Upper lobe of left lung (tissue), 6 donors: ENCODE results near the gene FNDC5. TPM values are rescaled to one million over a fixed set of nuclear protein-coding genes. Genes with fewer than 3 reads are reported as not detected.

ENCODE experiments used
- ATAC-seq, 2 donors: fragments of 200-7000 bp; cut with Tn5 transposase; one replicate each; pipeline ENCODE4 v1.9.1; 2022; ENCODE audit warnings: mild to moderate bottlenecking in 2 of 2, moderate library complexity in 2 of 2; ENCODE audit not compliant: low FRiP score in 2 of 2
- DNase-seq, 2 donors: peaks; one replicate each; pipeline ENCODE4 v3.0.0-alpha.2; 2019 to 2020
- H3K27ac ChIP-seq, 4 donors: fragments of 200-600 bp; sonication (generic); one replicate each; pipeline ENCODE4 v1.5.1; 2016 to 2019
- H3K27me3 ChIP-seq, 4 donors: fragments of 200-600 bp; sonication (generic); one replicate each; pipeline ENCODE4 v1.5.1; 2017 to 2019
- H3K36me3 ChIP-seq, 4 donors: fragments of 200-600 bp; sonication (generic); one replicate each; pipeline ENCODE4 v1.5.1; 2016 to 2019
- H3K4me1 ChIP-seq, 4 donors: fragments of 200-600 bp; sonication (generic); one replicate each; pipeline ENCODE4 v1.5.1; 2018 to 2019
- H3K4me3 ChIP-seq, 4 donors: fragments of 200-600 bp; sonication (generic); one replicate each; pipeline ENCODE4 v1.5.1; 2017 to 2019; ENCODE audit warnings: mild to moderate bottlenecking in 2 of 4, moderate library complexity in 1 of 4
- H3K9me3 ChIP-seq, 4 donors: fragments of 200-600 bp; sonication (generic); one replicate each; pipeline ENCODE4 v1.5.1; 2018 to 2019
- CTCF ChIP-seq, 6 experiments: fragments of 450-650 bp in 4 of 6; fragments of 200-600 bp in 2 of 6; sonication (generic) in 2 of 6; IDR thresholded peaks; one replicate each; pipeline ENCODE4 v1.5.1; 2016 to 2019; ENCODE audit warnings: antibody characterized with exemption in 6 of 6
- EP300 ChIP-seq, 4 donors: sonication (generic); formaldehyde crosslinking; IDR thresholded peaks; one replicate each; pipeline ENCODE4 v1.5.1; 2017; ENCODE audit warnings: antibody characterized with exemption in 4 of 4, control low read depth in 2 of 4
- POLR2A ChIP-seq, 4 donors: fragments of 450-650 bp; IDR thresholded peaks; one replicate each; pipeline ENCODE4 v1.5.1; 2016 to 2017; ENCODE audit warnings: antibody characterized with exemption in 4 of 4, mild to moderate bottlenecking in 2 of 4
- POLR2AphosphoS5 ChIP-seq, 2 donors: sonication (generic); formaldehyde crosslinking; IDR thresholded peaks; one replicate each; pipeline ENCODE4 v1.5.1; 2017; ENCODE audit warnings: antibody characterized with exemption in 2 of 2
- WGBS, 2 donors: methylation state at CpG; one replicate each; pipeline ENCODE4 v1.1.5; 2017 to 2018; 5-methylcytosine and 5-hydroxymethylcytosine counted together
- total RNA-seq, 6 donors: library from RNA; depleted of rRNA in 4 of 6; stranded (reverse); fragments of >200 nt in 4 of 6; gene quantifications; one replicate each; pipeline versions ENCODE4 v1.1.0 to v1.2.1, GENCODE V29; 2016 to 2021
- donor health status: DM: no; HTN: no; CAD: no; lungs with moderate emphysema.
- donor health status: DM: no; HTN: yes; CAD: no; lungs with severe emphysema.

FNDC5 gene
- total RNA-seq, 6 donors from 2014 or later: 0.30 to 10.3 (median 2.2) TPM; not detected in 2

- ATAC-seq (no peak), DNase-seq (peak in 1 of 2 donors; percentile 62)
- H3K36me3 ChIP-seq: no peaks in the 10 kb centered on the region
- H3K4me3 ChIP-seq: no peak overlapping the region
- 90 to 94% methylated on average over 13 to 24 of the region's 24 CpGs for WGBS, 2 donors
- H3K9me3 ChIP-seq: no peaks in the 10 kb centered on the region
- TF ChIP-seq EP300 (IDR thresholded peaks at IDR 0.05) (no peak), POLR2AphosphoS5 (IDR thresholded peaks at IDR 0.05) (no peak), POLR2A (IDR thresholded peaks at IDR 0.05) (no peak), CTCF (IDR thresholded peaks at IDR 0.05) (no peak)
- no peak overlapping the region for H3K27ac ChIP-seq
- peaks cover 17 to 29% (median 27%) of the 10 kb centered on the region in 4 donors for H3K4me1 ChIP-seq
- peaks cover 0 to 49% (median 32%) of the 10 kb centered on the region in 4 donors for H3K27me3 ChIP-seq
Observed at GRCh38 chr1:32888677-32889420, 18.1 kb upstream of the FNDC5 start.

GRCh38 chr1:32888134-32888533, 17.4 kb upstream of the FNDC5 start:
- H3K4me1 ChIP-seq: peaks cover 10 to 22% (median 20%) of the 10 kb centered on the region in 4 donors
- ATAC-seq (no peak), DNase-seq (no peak)
- no peak for TF ChIP-seq CTCF (IDR thresholded peaks at IDR 0.05)
- no peak for TF ChIP-seq EP300 (IDR thresholded peaks at IDR 0.05)
- no peak for TF ChIP-seq POLR2A (IDR thresholded peaks at IDR 0.05)
- TF ChIP-seq POLR2AphosphoS5 (IDR thresholded peaks at IDR 0.05): no peak
- H3K27me3 ChIP-seq: peaks cover 0 to 42% (median 26%) of the 10 kb centered on the region in 4 donors
- 74 to 90% methylated on average over 3 of the region's 3 CpGs for WGBS, 2 donors
- H3K9me3 ChIP-seq: no peaks in the 10 kb centered on the region
- H3K27ac ChIP-seq: no peak overlapping the region
- no peaks in the 10 kb centered on the region for H3K36me3 ChIP-seq
- H3K4me3 ChIP-seq: no peak overlapping the region

GRCh38 chr1:32887623-32888022, 16.9 kb upstream of the FNDC5 start:
- WGBS, 2 donors: 78 to 83% methylated on average over 12 of the region's 12 CpGs
- no peak for TF ChIP-seq POLR2AphosphoS5 (IDR thresholded peaks at IDR 0.05)
- no peak for TF ChIP-seq POLR2A (IDR thresholded peaks at IDR 0.05)
- no peak for TF ChIP-seq CTCF (IDR thresholded peaks at IDR 0.05)
- no peak for TF ChIP-seq EP300 (IDR thresholded peaks at IDR 0.05)
- no peak overlapping the region for H3K4me3 ChIP-seq
- peaks cover 6 to 17% (median 15%) of the 10 kb centered on the region in 4 donors for H3K4me1 ChIP-seq
- DNase-seq (no peak), ATAC-seq (no peak)
- no peak overlapping the region for H3K27ac ChIP-seq
- peaks cover 0 to 37% (median 21%) of the 10 kb centered on the region in 4 donors for H3K27me3 ChIP-seq
- no peaks in the 10 kb centered on the region for H3K9me3 ChIP-seq
- H3K36me3 ChIP-seq: no peaks in the 10 kb centered on the region

DNA sequence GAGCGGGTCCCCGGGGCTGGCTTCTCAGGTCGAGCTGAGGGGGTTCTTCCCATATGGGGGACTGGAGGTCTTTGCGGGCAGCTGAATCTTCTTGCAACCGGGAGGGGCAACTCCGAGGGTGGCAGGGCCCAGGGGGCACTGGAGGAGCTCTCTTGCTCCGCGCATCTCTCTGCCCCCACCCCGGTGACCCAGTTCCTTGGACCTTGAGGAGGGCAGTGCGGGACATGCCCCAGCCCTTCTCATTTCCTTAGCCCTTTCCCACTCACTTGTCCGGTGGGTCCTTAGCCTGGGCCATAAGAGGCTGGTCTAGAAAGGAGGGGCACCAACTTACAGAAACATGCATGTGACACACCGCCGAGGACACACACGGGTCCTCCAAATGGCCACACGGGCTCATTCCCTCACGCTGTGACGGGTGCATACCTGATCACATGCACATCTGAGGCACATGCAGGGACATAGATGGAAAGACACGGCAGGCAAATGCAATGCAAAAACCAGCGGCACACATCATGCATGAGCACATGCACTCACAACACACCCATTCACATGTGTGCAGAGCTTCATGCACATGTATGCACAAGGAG, 16.2 kb upstream of the FNDC5 start:
- Histone ChIP-seq H3K27ac (no peak overlapping the region), H3K27me3 (peaks cover 0 to 37% (median 21%) of the 10 kb centered on the region in 4 donors), H3K36me3 (no peaks in the 10 kb centered on the region), H3K9me3 (no peaks in the 10 kb centered on the region), H3K4me3 (peak overlapping the region in 1 of 4 donors; percentile 25), H3K4me1 (peaks cover 6 to 16% (median 10%) of the 10 kb centered on the region in 4 donors)
- WGBS, 2 donors: 56 to 64% methylated on average over 5 to 13 of the region's 19 CpGs
- DNase-seq (no peak), ATAC-seq (no peak)
- TF ChIP-seq POLR2AphosphoS5 (IDR thresholded peaks at IDR 0.05): no peak
- TF ChIP-seq EP300 (IDR thresholded peaks at IDR 0.05): no peak
- TF ChIP-seq CTCF (IDR thresholded peaks at IDR 0.05): no peak
- TF ChIP-seq POLR2A (IDR thresholded peaks at IDR 0.05): no peak
